HG02840 (cell line): Measurements from ENCODE around the gene GABRR1.

ENCODE experiments used
- ATAC-seq: cut with Tn5 transposase; IDR thresholded peaks from one replicate; pipeline ENCODE4 v1.9.1; 2021; ENCODE audit warnings: mild to moderate bottlenecking, moderate library complexity, moderate number of reproducible peaks; ENCODE audit not compliant: unreplicated experiment, low FRiP score

Gene GABRR1

GRCh38 chr6:89162047-89162371 is 55.1 kb downstream of the GABRR1 start:
- no peak for ATAC-seq

GRCh38 chr6:89161326-89162046 is 55.7 kb downstream of the GABRR1 start:
- ATAC-seq = no peak

- ATAC-seq = no peak
Measured at GRCh38 chr6:89160331-89161092, 56.6 kb downstream of the GABRR1 start.

GRCh38 chr6:89154131-89154530 is 63.0 kb downstream of the GABRR1 start:
- ATAC-seq = no peak

DNA sequence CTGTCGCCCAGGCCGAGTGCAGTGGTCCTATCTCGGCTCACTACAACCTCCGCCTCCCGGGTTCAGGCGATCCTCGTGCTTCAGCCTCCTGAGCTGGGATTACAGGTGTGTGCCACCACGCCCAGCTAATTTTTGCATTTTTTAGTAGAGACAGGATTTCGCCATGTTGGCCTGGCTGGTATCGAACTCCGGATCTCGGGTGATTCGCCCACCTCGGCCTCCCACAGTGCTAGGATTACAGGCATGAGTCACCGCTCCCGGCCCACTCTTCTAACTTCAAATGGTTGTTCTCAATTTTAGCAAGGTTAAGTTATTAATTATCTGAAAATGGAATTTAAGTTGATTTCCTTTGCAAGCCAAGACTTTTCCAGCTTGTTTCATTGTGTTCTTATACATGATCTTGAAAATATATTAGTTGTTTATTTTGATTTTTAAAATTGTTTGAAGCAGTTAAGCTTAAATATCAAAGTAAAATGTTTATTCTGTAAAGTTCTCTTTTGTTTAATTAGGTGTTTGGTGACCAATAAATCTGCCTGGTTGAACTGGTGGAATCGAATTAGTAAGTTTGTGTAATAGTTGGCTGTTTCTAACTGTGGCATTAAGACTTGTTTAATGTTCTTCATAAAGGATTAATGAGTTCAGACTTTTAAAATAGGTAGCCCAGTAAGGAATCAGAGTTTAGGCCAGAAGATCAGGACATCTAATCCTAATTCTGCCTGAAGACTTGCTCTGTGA is 69.0 kb downstream of the GABRR1 start:
- ATAC-seq = no peak

- no peak for ATAC-seq
Measured at GRCh38 chr6:89146718-89147700, 70.1 kb downstream of the GABRR1 start.

DNA sequence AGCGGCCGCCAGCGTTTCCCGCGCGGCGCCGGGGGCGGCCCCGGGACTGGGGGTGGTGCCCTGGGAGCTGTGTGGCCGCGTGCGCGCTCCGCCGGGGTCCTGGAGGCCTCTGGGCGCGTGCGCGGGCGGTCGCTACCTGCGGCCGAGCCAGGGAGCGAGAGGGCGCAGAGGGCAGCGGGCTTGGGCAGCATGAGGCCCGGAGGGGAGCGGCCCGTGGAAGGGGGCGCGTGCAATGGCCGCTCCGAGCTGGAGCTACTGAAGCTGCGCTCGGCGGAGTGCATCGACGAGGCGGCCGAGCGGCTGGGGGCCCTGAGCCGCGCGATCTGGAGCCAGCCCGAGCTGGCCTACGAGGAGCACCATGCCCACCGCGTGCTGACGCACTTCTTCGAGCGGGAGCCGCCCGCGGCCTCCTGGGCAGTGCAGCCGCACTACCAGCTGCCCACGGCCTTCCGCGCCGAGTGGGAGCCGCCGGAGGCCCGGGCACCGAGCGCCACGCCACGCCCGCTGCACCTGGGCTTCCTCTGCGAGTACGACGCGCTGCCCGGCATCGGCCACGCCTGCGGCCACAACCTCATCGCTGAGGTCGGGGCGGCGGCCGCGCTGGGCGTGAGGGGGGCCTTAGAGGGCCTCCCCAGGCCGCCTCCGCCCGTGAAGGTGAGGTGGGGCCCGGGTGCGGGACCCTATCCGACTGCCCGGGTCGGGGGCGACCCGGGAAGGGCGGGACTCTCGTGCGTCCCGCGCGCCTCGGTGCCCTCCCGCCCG is 71.0 kb downstream of the GABRR1 start, which contains the start of gene PM20D2:
Gene PM20D2 (plus strand): TSS at position 100 of the 762 bp plus-strand sequence. CDS start 90 bp downstream, at position 190.
- peak; percentile 40 for ATAC-seq

DNA sequence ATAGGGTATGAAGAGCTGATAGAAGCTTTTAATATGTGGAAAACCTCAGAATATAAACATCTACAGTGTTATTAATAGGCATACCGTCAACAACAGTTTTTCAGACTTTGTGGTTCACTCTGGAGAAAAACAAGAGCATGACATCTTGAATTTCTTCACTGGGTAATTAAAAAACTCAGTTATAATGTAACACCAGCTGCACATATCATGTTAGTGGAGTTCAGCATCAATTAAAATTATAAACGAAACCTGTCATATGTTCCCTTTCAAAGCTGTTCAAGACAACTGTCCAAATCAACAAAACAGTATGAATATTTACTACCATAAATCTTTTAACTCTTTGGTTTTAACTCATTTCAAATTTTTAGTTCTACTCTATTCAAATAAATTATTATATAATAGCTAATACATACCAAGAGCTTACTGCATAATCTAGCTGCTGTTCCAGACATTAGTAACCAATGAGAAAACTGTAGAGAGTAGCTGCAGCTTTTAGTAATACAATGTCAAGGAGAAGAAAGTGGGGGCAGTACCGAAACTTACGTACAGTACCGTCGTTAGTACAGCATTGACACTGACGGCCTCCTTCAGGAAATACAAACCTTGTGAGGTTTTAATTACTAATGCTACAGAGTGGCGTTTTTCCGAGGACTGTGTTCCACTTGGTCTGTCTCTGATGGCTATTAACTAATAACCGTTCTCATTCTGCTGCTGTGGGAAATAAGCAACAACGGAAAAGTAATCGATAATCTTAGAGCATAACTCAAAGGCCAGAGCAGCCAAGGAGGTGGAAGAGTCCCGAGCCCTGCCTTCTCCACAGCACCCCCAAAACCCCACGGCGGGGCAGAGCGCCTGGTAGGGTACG is 71.8 kb downstream of the GABRR1 start:
- ATAC-seq = peak; percentile 51

DNA sequence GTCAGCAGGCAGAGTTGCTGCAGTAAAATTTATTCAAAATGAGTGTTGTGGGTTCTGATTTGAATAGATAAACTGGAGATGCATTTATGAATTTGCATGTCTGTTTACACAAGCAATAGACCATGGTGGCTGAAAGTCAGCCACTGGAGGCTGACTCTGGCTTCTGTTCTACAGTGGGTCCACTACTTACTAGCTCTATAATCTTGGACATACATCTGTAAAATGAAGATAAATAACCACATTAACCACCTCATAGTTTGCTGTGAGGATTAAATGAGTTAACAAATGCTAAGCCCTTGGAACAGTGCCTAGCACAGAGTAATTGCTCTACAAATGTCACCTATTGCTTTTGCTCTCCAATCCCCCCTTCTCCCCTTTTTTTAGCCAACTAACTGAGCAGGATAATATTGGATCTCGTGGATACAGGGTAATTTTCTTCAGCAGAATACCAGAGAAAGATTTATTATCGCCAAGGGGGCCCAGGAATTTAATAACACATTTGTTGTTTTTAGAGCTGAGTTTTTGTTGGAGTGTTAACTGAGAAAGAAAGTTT is 72.7 kb downstream of the GABRR1 start:
- peak; percentile 53 for ATAC-seq

DNA sequence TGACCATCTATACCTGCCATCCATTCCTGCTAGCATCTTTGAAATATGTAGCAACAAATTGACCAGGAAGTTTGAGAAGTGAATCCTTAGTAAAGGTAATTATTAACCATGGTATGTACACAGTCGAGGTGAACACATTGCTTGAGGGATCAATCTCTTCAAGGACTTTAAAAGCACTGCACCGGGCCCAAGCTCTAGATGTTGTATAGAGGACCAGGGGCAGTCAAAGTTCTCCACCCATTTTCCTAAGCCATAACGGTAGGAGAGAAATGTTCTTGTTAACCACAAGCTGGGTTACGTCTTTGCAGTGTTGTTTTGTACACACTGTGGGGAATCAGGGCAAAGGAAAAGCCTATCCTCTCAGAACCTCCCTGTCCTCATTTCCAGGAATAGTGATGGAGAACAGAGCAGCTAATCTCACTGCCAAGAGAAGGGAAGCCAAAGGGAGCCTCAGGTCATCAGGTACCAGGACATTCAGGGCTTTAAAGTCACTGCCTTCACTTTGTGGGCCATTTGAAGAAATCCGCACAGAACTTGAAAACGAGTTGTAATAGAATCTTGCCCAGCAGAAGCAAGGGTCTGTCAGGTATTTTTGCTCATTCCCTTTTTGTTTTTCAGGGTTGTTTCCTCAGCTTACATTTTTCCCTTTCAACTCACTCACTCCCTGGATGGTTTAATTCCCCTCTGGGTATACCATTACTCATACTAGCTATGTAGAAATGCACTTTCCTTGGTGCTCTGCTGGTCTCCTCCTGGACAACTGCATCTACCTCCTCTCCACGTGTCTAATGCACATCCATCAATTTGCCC is 76.6 kb downstream of the GABRR1 start:
- no peak for ATAC-seq

GRCh38 chr6:89139509-89140346 is 77.4 kb downstream of the GABRR1 start:
- no peak for ATAC-seq

- ATAC-seq = no peak
Measured at GRCh38 chr6:89138173-89138572, 79.0 kb downstream of the GABRR1 start.

GRCh38 chr6:89134723-89135122 is 82.4 kb downstream of the GABRR1 start:
- no peak for ATAC-seq

- no peak for ATAC-seq
Measured at GRCh38 chr6:89133981-89134380, 83.2 kb downstream of the GABRR1 start.

DNA sequence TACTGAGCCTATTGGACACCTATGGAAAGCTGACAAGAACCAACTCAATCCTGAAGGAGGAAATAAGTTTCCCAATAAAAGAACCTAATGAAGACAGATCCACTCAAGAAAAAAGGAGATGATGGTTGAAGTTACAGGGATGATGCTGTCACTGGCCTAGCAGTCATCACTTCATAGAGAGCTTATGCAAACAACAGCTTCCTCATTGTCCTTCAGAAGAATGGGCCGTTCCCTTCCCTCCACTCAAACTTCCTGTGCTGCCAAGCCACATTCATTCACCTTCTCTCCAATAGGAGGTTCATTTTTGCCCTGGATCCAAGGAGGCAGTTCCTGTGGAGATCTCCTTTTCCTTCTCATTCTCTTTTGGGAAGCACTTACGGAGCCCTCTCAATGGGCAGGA is 85.1 kb downstream of the GABRR1 start:
- ATAC-seq = no peak

GRCh38 chr6:89131599-89131998 is 85.6 kb downstream of the GABRR1 start:
- no peak for ATAC-seq
